Measurements from ENCODE around the gene ZNF784. TPM values are rescaled to one million over a fixed set of nuclear protein-coding genes. Genes with fewer than 3 reads are reported as not detected.

ZNF784 gene
- polyA plus RNA-seq, 1 experiment, result 1.9 TPM

GRCh38 chr19:55661826-55662225 lies 37.5 kb upstream of the ZNF784 start:
- Histone ChIP-seq H3K4me3 (ENCODE audit: low read depth, low read length) (no peak overlapping the region), H3K27ac (ENCODE audit: low read depth, low read length) (no peak overlapping the region), H3K27me3 (ENCODE audit: control insufficient read depth, insufficient read depth, low read length) (no peaks in the 10 kb centered on the region), H3K9me3 (ENCODE audit: control insufficient read depth, insufficient read depth, low read length) (no peaks in the 10 kb centered on the region)
- TF ChIP-seq CTCF (IDR thresholded peaks at IDR 0.05; ENCODE audit: low read depth, low read length), result no peak
- POLR2A ChIA-PET, result no interaction called here
- CTCF ChIA-PET, result interaction anchor here (1.0 kb wide), 1 partner anchor 10 kb away, joined by 6 read pairs; no protein-coding TSS in a partner anchor
- DNase-seq (ENCODE audit: low read depth, low spot score), result no peak

GRCh38 chr19:55660991-55661390 lies 36.6 kb upstream of the ZNF784 start:
- Histone ChIP-seq H3K9me3 (ENCODE audit: control insufficient read depth, insufficient read depth, low read length) (no peaks in the 10 kb centered on the region), H3K27me3 (ENCODE audit: control insufficient read depth, insufficient read depth, low read length) (no peaks in the 10 kb centered on the region), H3K4me3 (ENCODE audit: low read depth, low read length) (no peak overlapping the region), H3K27ac (ENCODE audit: low read depth, low read length) (no peak overlapping the region)
- POLR2A ChIA-PET, result no interaction called here
- CTCF ChIA-PET, result interaction anchor here (2.3 kb wide), 1 partner anchor 11 kb away, joined by 8 read pairs; no protein-coding TSS in a partner anchor
- DNase-seq (ENCODE audit: low read depth, low spot score), result no peak
- no peak for TF ChIP-seq CTCF (IDR thresholded peaks at IDR 0.05; ENCODE audit: low read depth, low read length)

- Histone ChIP-seq H3K27ac (ENCODE audit: low read depth, low read length) (no peak overlapping the region), H3K27me3 (ENCODE audit: control insufficient read depth, insufficient read depth, low read length) (no peaks in the 10 kb centered on the region), H3K4me3 (ENCODE audit: low read depth, low read length) (no peak overlapping the region), H3K9me3 (ENCODE audit: control insufficient read depth, insufficient read depth, low read length) (no peaks in the 10 kb centered on the region)
- ChIA-PET POLR2A (interaction anchor here (0.7 kb wide), 1 partner anchor 9 kb away, joined by 7 read pairs; no protein-coding TSS in a partner anchor), CTCF (interaction anchor here (0.6 to 2.3 kb wide), 2 partner anchors 11 to 22 kb away, joined by 5 to 8 read pairs; no protein-coding TSS in a partner anchor)
- TF ChIP-seq CTCF (IDR thresholded peaks at IDR 0.05; ENCODE audit: low read depth, low read length), result no peak
- no peak for DNase-seq (ENCODE audit: low read depth, low spot score)
Measured at GRCh38 chr19:55660404-55660803, 36.0 kb upstream of the ZNF784 start.

- Histone ChIP-seq H3K27me3 (ENCODE audit: control insufficient read depth, insufficient read depth, low read length) (no peaks in the 10 kb centered on the region), H3K27ac (ENCODE audit: low read depth, low read length) (no peak overlapping the region), H3K9me3 (ENCODE audit: control insufficient read depth, insufficient read depth, low read length) (no peaks in the 10 kb centered on the region), H3K4me3 (ENCODE audit: low read depth, low read length) (no peak overlapping the region)
- no peak for TF ChIP-seq CTCF (IDR thresholded peaks at IDR 0.05; ENCODE audit: low read depth, low read length)
- DNase-seq (ENCODE audit: low read depth, low spot score), result no peak
- CTCF ChIA-PET, result interaction anchor here (0.6 to 2.3 kb wide), 3 partner anchors 12 to 27 kb away, joined by 3 to 8 read pairs (median 5); no protein-coding TSS in a partner anchor
- POLR2A ChIA-PET, result interaction anchor here (0.7 kb wide), 1 partner anchor 10 kb away, joined by 7 read pairs; no protein-coding TSS in a partner anchor
Measured at GRCh38 chr19:55659822-55660221, 35.5 kb upstream of the ZNF784 start.

- no peaks in the 10 kb centered on the region for H3K27me3 ChIP-seq (ENCODE audit: control insufficient read depth, insufficient read depth, low read length)
- no peak for DNase-seq (ENCODE audit: low read depth, low spot score)
- ChIA-PET POLR2A (no interaction called here), CTCF (interaction anchor here (1.0 to 2.3 kb wide), 2 partner anchors 13 to 26 kb away, joined by 3 to 8 read pairs; no protein-coding TSS in a partner anchor)
- no peak for TF ChIP-seq CTCF (IDR thresholded peaks at IDR 0.05; ENCODE audit: low read depth, low read length)
- no peak overlapping the region for H3K27ac ChIP-seq (ENCODE audit: low read depth, low read length)
- H3K4me3 ChIP-seq (ENCODE audit: low read depth, low read length), result no peak overlapping the region
- H3K9me3 ChIP-seq (ENCODE audit: control insufficient read depth, insufficient read depth, low read length), result no peaks in the 10 kb centered on the region
Measured at GRCh38 chr19:55658846-55659459, 34.6 kb upstream of the ZNF784 start.

Data from AG04450 (cell line).